ENCODE measurements around the gene CFAP20DC. TPM values are rescaled to one million over a fixed set of nuclear protein-coding genes. Genes with fewer than 3 reads are reported as not detected.
"Not testable (repeated sequence)": the region's sequence is repeated elsewhere in the genome, so short reads cannot be mapped to it uniquely, and the experiment has no call there.

Gene CFAP20DC
- total RNA-seq, 2 donors from 2014 or later: 1.7 to 1.8 TPM

- no peak overlapping the region for H3K27ac ChIP-seq
- no peak for DNase-seq
- H3K4me3 ChIP-seq: no peak overlapping the region
- H3K27me3 ChIP-seq: no peaks in the 10 kb centered on the region
- no peak for TF ChIP-seq CTCF (IDR thresholded peaks at IDR 0.05)
- no peaks in the 10 kb centered on the region for H3K4me1 ChIP-seq
- H3K9ac ChIP-seq (ENCODE audit: low read depth in 2 of 2, low read length in 2 of 2): no peak overlapping the region
- no peaks in the 10 kb centered on the region for H3K36me3 ChIP-seq
- intact Hi-C loops (cut with DNase I): loop anchor here (5.0 kb wide), 1 partner anchor 66 kb away; no protein-coding TSS in a partner anchor
- H3K9me3 ChIP-seq: no peaks in the 10 kb centered on the region
Observed at GRCh38 chr3:58708116-58708791, 341.6 kb downstream of the CFAP20DC start.

- no peak overlapping the region for H3K27ac ChIP-seq
- H3K4me3 ChIP-seq: no peak overlapping the region
- H3K36me3 ChIP-seq: no peaks in the 10 kb centered on the region
- no peaks in the 10 kb centered on the region for H3K27me3 ChIP-seq
- no peaks in the 10 kb centered on the region for H3K4me1 ChIP-seq
- no peak overlapping the region for H3K9ac ChIP-seq (ENCODE audit: low read depth in 2 of 2, low read length in 2 of 2)
- no peaks in the 10 kb centered on the region for H3K9me3 ChIP-seq
- TF ChIP-seq CTCF (IDR thresholded peaks at IDR 0.05): no peak
- intact Hi-C loops (cut with DNase I): loop anchor here (5.0 kb wide), 1 partner anchor 65 kb away; no protein-coding TSS in a partner anchor
- DNase-seq: no peak
Observed at GRCh38 chr3:58707390-58707930, 342.4 kb downstream of the CFAP20DC start.

- Histone ChIP-seq H3K36me3 (no peaks in the 10 kb centered on the region), H3K27ac (no peak overlapping the region), H3K4me1 (no peaks in the 10 kb centered on the region), H3K27me3 (no peaks in the 10 kb centered on the region), H3K4me3 (no peak overlapping the region), H3K9ac (ENCODE audit: low read depth in 2 of 2, low read length in 2 of 2) (no peak overlapping the region), H3K9me3 (no peaks in the 10 kb centered on the region)
- DNase-seq: no peak
- no peak for TF ChIP-seq CTCF (IDR thresholded peaks at IDR 0.05)
- intact Hi-C loops (cut with DNase I): loop anchor here (5.0 kb wide), 1 partner anchor 64 kb away; no protein-coding TSS in a partner anchor
Observed at GRCh38 chr3:58706395-58707167, 343.2 kb downstream of the CFAP20DC start.

- H3K9me3 ChIP-seq: no peaks in the 10 kb centered on the region
- no peaks in the 10 kb centered on the region for H3K36me3 ChIP-seq
- H3K27me3 ChIP-seq: no peaks in the 10 kb centered on the region
- H3K27ac ChIP-seq: no peak overlapping the region
- no peak for TF ChIP-seq CTCF (IDR thresholded peaks at IDR 0.05)
- intact Hi-C loops (cut with DNase I): loop anchor here (5.0 kb wide), 1 partner anchor 62 kb away; no protein-coding TSS in a partner anchor
- DNase-seq: no peak
- H3K9ac ChIP-seq (ENCODE audit: low read depth in 2 of 2, low read length in 2 of 2): no peak overlapping the region
- no peaks in the 10 kb centered on the region for H3K4me1 ChIP-seq
- no peak overlapping the region for H3K4me3 ChIP-seq
Observed at GRCh38 chr3:58704745-58705144, 345.1 kb downstream of the CFAP20DC start.

GRCh38 chr3:58704304-58704703 lies 345.5 kb downstream of the CFAP20DC start:
- H3K4me3 ChIP-seq; H3K9me3 ChIP-seq; DNase-seq; H3K27me3 ChIP-seq; H3K36me3 ChIP-seq; H3K4me1 ChIP-seq; intact Hi-C loops (cut with DNase I); H3K9ac ChIP-seq (ENCODE audit: low read depth in 2 of 2, low read length in 2 of 2): not testable (repeated sequence)
- peak overlapping the region; percentile 14 for H3K27ac ChIP-seq
